Tibial nerve (tissue), 4 donors: ENCODE data around the gene PRCP. TPM values are rescaled to one million over a fixed set of nuclear protein-coding genes. Genes with fewer than 3 reads are reported as not detected.

Source experiments
- DNase-seq, 2 donors: peaks; one replicate each; pipeline ENCODE4 v3.0.0-alpha.2; 2019; ENCODE audit warnings: low spot score in 2 of 2
- H3K27ac ChIP-seq, 4 donors: fragments of 200-600 bp; sonication (generic) in 3 of 4; one replicate each; pipeline ENCODE4 v1.5.1; 2017 to 2019; ENCODE audit warnings: mild to moderate bottlenecking in 1 of 4
- H3K27me3 ChIP-seq, 2 donors: fragments of 200-600 bp; sonication (generic) in 1 of 2; one replicate each; pipeline versions ENCODE4 v1.5.1 to v1.6.0; 2017 to 2019
- H3K36me3 ChIP-seq, 3 donors: fragments of 200-600 bp; sonication (generic); one replicate each; pipeline ENCODE4 v1.5.1; 2018 to 2019
- H3K4me1 ChIP-seq, 4 donors: fragments of 200-600 bp; sonication (generic) in 3 of 4; one replicate each; pipeline ENCODE4 v1.5.1; 2017 to 2019
- H3K4me3 ChIP-seq, 4 donors: fragments of 200-600 bp; sonication (generic) in 3 of 4; one replicate each; pipeline ENCODE4 v1.5.1; 2017 to 2019; ENCODE audit warnings: mild to moderate bottlenecking in 1 of 4, moderate library complexity in 1 of 4
- H3K9me3 ChIP-seq, 4 donors: fragments of 200-600 bp; sonication (generic) in 3 of 4; one replicate each; pipeline ENCODE4 v1.5.1; 2017 to 2019
- CTCF ChIP-seq, 5 experiments: fragments of 200-600 bp in 3 of 5; fragments of 450-650 bp in 2 of 5; sonication (generic) in 3 of 5; IDR thresholded peaks; one replicate each; pipeline ENCODE4 v1.5.1; 2016 to 2019; ENCODE audit warnings: antibody characterized with exemption in 5 of 5, mild to moderate bottlenecking in 3 of 5, moderate library complexity in 2 of 5
- EP300 ChIP-seq, 2 donors: sonication (generic); formaldehyde crosslinking; IDR thresholded peaks; one replicate each; pipeline ENCODE4 v1.6.1; 2017; ENCODE audit warnings: antibody characterized with exemption in 2 of 2, mild to moderate bottlenecking in 1 of 2
- POLR2A ChIP-seq, 2 donors: fragments of 450-650 bp; IDR thresholded peaks; one replicate each; pipeline ENCODE4 v1.6.1; 2017; ENCODE audit warnings: antibody characterized with exemption in 2 of 2, mild to moderate bottlenecking in 2 of 2, moderate library complexity in 2 of 2
- WGBS, 2 donors: methylation state at CpG; one replicate each; pipeline ENCODE4 v1.1.5; 2018; 5-methylcytosine and 5-hydroxymethylcytosine counted together
- total RNA-seq, 4 donors: library from RNA; depleted of rRNA; stranded (reverse); fragments of >200 nt; gene quantifications; one replicate each; pipeline ENCODE4 v1.1.0, GENCODE V29; 2016

The PRCP gene
- total RNA-seq, 4 donors from 2014 or later: 39.6 to 58.6 (median 45.8) TPM

GRCh38 chr11:82842019-82842418 is 58.2 kb downstream of the PRCP start:
- 55 to 62% methylated on average over 2 of the region's 2 CpGs for whole genome bisulfite sequencing, 2 donors
- peak overlapping the region in 3 of 4 donors; percentile 13 to 74 (median 59) for H3K27ac ChIP-seq
- H3K36me3 ChIP-seq: peaks cover 0 to 21% (median 0%) of the 10 kb centered on the region in 3 donors
- no peaks in the 10 kb centered on the region for H3K9me3 ChIP-seq
- TF ChIP-seq EP300 (IDR thresholded peaks at IDR 0.05) (peak in 1 of 2 donors; percentile 26), POLR2A (IDR thresholded peaks at IDR 0.05) (no peak)
- H3K4me3 ChIP-seq: no peak overlapping the region
- peaks cover 0 to 10% (median 0%) of the 10 kb centered on the region in 4 donors for H3K4me1 ChIP-seq
- H3K27me3 ChIP-seq: no peaks in the 10 kb centered on the region
- DNase-seq: no peak

- TF ChIP-seq EP300 (IDR thresholded peaks at IDR 0.05) (no peak), CTCF (IDR thresholded peaks at IDR 0.05) (no peak), POLR2A (IDR thresholded peaks at IDR 0.05) (no peak)
- DNase-seq: no peak
- no peaks in the 10 kb centered on the region for H3K9me3 ChIP-seq
- no peak overlapping the region for H3K27ac ChIP-seq
- no peaks in the 10 kb centered on the region for H3K27me3 ChIP-seq
- H3K4me1 ChIP-seq: peaks cover 0 to 4% (median 0%) of the 10 kb centered on the region in 4 donors
- no peak overlapping the region for H3K4me3 ChIP-seq
- H3K36me3 ChIP-seq: peaks cover 0 to 57% (median 0%) of the 10 kb centered on the region in 3 donors
Measured at GRCh38 chr11:82837650-82838049, 62.6 kb downstream of the PRCP start.

- H3K27me3 ChIP-seq: no peaks in the 10 kb centered on the region
- no peaks in the 10 kb centered on the region for H3K4me1 ChIP-seq
- no peak overlapping the region for H3K27ac ChIP-seq
- no peaks in the 10 kb centered on the region for H3K9me3 ChIP-seq
- TF ChIP-seq POLR2A (IDR thresholded peaks at IDR 0.05) (no peak), CTCF (IDR thresholded peaks at IDR 0.05) (no peak), EP300 (IDR thresholded peaks at IDR 0.05) (no peak)
- WGBS, 2 donors: 96 to 97% methylated on average over 4 of the region's 4 CpGs
- peaks cover 0 to 51% (median 2%) of the 10 kb centered on the region in 3 donors for H3K36me3 ChIP-seq
- H3K4me3 ChIP-seq: no peak overlapping the region
- DNase-seq: no peak
Measured at GRCh38 chr11:82832983-82833382, 67.2 kb downstream of the PRCP start.

- Histone ChIP-seq H3K4me3 (no peak overlapping the region), H3K27me3 (no peaks in the 10 kb centered on the region), H3K4me1 (no peaks in the 10 kb centered on the region), H3K9me3 (no peaks in the 10 kb centered on the region), H3K36me3 (peaks cover 0 to 34% (median 2%) of the 10 kb centered on the region in 3 donors), H3K27ac (no peak overlapping the region)
- TF ChIP-seq POLR2A (IDR thresholded peaks at IDR 0.05) (no peak), EP300 (IDR thresholded peaks at IDR 0.05) (no peak), CTCF (IDR thresholded peaks at IDR 0.05) (no peak)
- DNase-seq: no peak
- WGBS, 2 donors: 77 to 83% methylated on average over 3 of the region's 3 CpGs
Measured at GRCh38 chr11:82831364-82831763, 68.9 kb downstream of the PRCP start.

- WGBS, 2 donors: 88 to 89% methylated on average over 1 of the region's 1 CpG
- H3K4me1 ChIP-seq: no peaks in the 10 kb centered on the region
- no peak overlapping the region for H3K27ac ChIP-seq
- no peaks in the 10 kb centered on the region for H3K27me3 ChIP-seq
- no peaks in the 10 kb centered on the region for H3K9me3 ChIP-seq
- TF ChIP-seq CTCF (IDR thresholded peaks at IDR 0.05): no peak
- TF ChIP-seq EP300 (IDR thresholded peaks at IDR 0.05): no peak
- TF ChIP-seq POLR2A (IDR thresholded peaks at IDR 0.05): no peak
- DNase-seq: no peak
- H3K4me3 ChIP-seq: no peak overlapping the region
- peaks cover 0 to 29% (median 2%) of the 10 kb centered on the region in 3 donors for H3K36me3 ChIP-seq
Measured at GRCh38 chr11:82830746-82831145, 69.5 kb downstream of the PRCP start.

GRCh38 chr11:82829101-82829500 is 71.1 kb downstream of the PRCP start:
- peaks cover 0 to 16% (median 2%) of the 10 kb centered on the region in 3 donors for H3K36me3 ChIP-seq
- WGBS, 2 donors: 78 to 84% methylated on average over 1 of the region's 1 CpG
- no peaks in the 10 kb centered on the region for H3K9me3 ChIP-seq
- DNase-seq: no peak
- TF ChIP-seq CTCF (IDR thresholded peaks at IDR 0.05): no peak
- TF ChIP-seq EP300 (IDR thresholded peaks at IDR 0.05): no peak
- TF ChIP-seq POLR2A (IDR thresholded peaks at IDR 0.05): no peak
- H3K4me1 ChIP-seq: peaks cover 0 to 1% (median 0%) of the 10 kb centered on the region in 4 donors
- no peaks in the 10 kb centered on the region for H3K27me3 ChIP-seq
- no peak overlapping the region for H3K4me3 ChIP-seq
- H3K27ac ChIP-seq: no peak overlapping the region
